AG09309 (cell line): ENCODE results near the gene B4GALNT4.
A peak's percentile ranks its signal among the peaks of the same experiment; 100 is the strongest.

ENCODE experiments used
- DNase-seq: peaks from one replicate; pipeline ENCODE4 v3.0.0-alpha.2; 2010; ENCODE audit warnings: low read depth
- H3K4me3 ChIP-seq: 2 replicates; pipeline ENCODE4 v1.5.1; 2011; ENCODE audit warnings: mild to moderate bottlenecking, low read depth, low read length, moderate library complexity; ENCODE audit not compliant: control insufficient read depth
- CTCF ChIP-seq: IDR thresholded peaks from 2 replicates; pipeline ENCODE4 v1.5.1; 2011; ENCODE audit warnings: mild to moderate bottlenecking, low read depth, low read length, inconsistent platforms; ENCODE audit not compliant: insufficient read depth, control insufficient read depth; ENCODE audit errors: missing control alignments

The B4GALNT4 gene

GRCh38 chr11:391117-392017 is 22.1 kb downstream of the B4GALNT4 start:
- no peak for TF ChIP-seq CTCF
- no peak for DNase-seq
- H3K4me3 ChIP-seq = no peak overlapping the region

GRCh38 chr11:392102-392777 is 22.9 kb downstream of the B4GALNT4 start:
- H3K4me3 ChIP-seq = no peak overlapping the region
- no peak for DNase-seq
- no peak for TF ChIP-seq CTCF

GRCh38 chr11:393219-394033 is 24.1 kb downstream of the B4GALNT4 start:
- no peak for TF ChIP-seq CTCF
- DNase-seq = peak; percentile 33
- no peak overlapping the region for H3K4me3 ChIP-seq

GRCh38 chr11:394034-394857 is 24.9 kb downstream of the B4GALNT4 start, which contains the start of gene PKP3:
PKP3 (plus strand) TSS chr11:394209; CDS start chr11:394293, 84 bp downstream.
- DNase-seq = no peak
- no peak within 1 kb of the TSS for H3K4me3 ChIP-seq
- no peak for TF ChIP-seq CTCF

- DNase-seq = no peak
- no peak overlapping the region for H3K4me3 ChIP-seq
- TF ChIP-seq CTCF = no peak
Measured at GRCh38 chr11:394858-395655, 25.8 kb downstream of the B4GALNT4 start.
